ENCODE data around the gene SPRED2. TPM values are rescaled to one million over a fixed set of nuclear protein-coding genes. Genes with fewer than 3 reads are reported as not detected.
"Not testable (repeated sequence)": the region's sequence is repeated elsewhere in the genome, so short reads cannot be mapped to it uniquely, and the experiment has no call there.

Gene SPRED2
- total RNA-seq, 1 donor, result 5.4 TPM

- DNase-seq (ENCODE audit: low read depth in 2 of 3, low spot score in 2 of 3), result peak in 1 of 3 donors; percentile 48
Observed at GRCh38 chr2:65349863-65350262, 82.5 kb downstream of the SPRED2 start.

GRCh38 chr2:65347913-65348312, 84.5 kb downstream of the SPRED2 start:
- no peak for DNase-seq (ENCODE audit: low read depth in 2 of 3, low spot score in 2 of 3)

- DNase-seq (ENCODE audit: low read depth in 2 of 3, low spot score in 2 of 3), result no peak
Observed at GRCh38 chr2:65345631-65346030, 86.8 kb downstream of the SPRED2 start.

GRCh38 chr2:65344689-65345088, 87.7 kb downstream of the SPRED2 start:
- DNase-seq (ENCODE audit: low read depth in 2 of 3, low spot score in 2 of 3), result no peak

GRCh38 chr2:65344182-65344581, 88.2 kb downstream of the SPRED2 start:
- no peak for DNase-seq (ENCODE audit: low read depth in 2 of 3, low spot score in 2 of 3)

GRCh38 chr2:65343386-65343785, 89.0 kb downstream of the SPRED2 start:
- no peak for DNase-seq (ENCODE audit: low read depth in 2 of 3, low spot score in 2 of 3)

- no peak for DNase-seq (ENCODE audit: low read depth in 2 of 3, low spot score in 2 of 3)
Observed at GRCh38 chr2:65340898-65341681, 91.3 kb downstream of the SPRED2 start.

GRCh38 chr2:65339648-65340047, 92.8 kb downstream of the SPRED2 start:
- no peak for DNase-seq (ENCODE audit: low read depth in 2 of 3, low spot score in 2 of 3)

- DNase-seq (ENCODE audit: low read depth in 2 of 3, low spot score in 2 of 3), result not testable (repeated sequence)
Observed at GRCh38 chr2:65338830-65339495, 93.4 kb downstream of the SPRED2 start.

GRCh38 chr2:65337915-65338314, 94.5 kb downstream of the SPRED2 start:
- not testable (repeated sequence) for DNase-seq (ENCODE audit: low read depth in 2 of 3, low spot score in 2 of 3)

GRCh38 chr2:65334714-65335113, 97.7 kb downstream of the SPRED2 start:
- DNase-seq (ENCODE audit: low read depth in 2 of 3, low spot score in 2 of 3), result no peak

- no peak for DNase-seq (ENCODE audit: low read depth in 2 of 3, low spot score in 2 of 3)
Observed at GRCh38 chr2:65331336-65332025, 100.9 kb downstream of the SPRED2 start.

GRCh38 chr2:65329525-65329924, 102.9 kb downstream of the SPRED2 start:
- no peak for DNase-seq (ENCODE audit: low read depth in 2 of 3, low spot score in 2 of 3)

GRCh38 chr2:65326276-65326675, 106.1 kb downstream of the SPRED2 start:
- no peak for DNase-seq (ENCODE audit: low read depth in 2 of 3, low spot score in 2 of 3)

GRCh38 chr2:65325066-65325465, 107.3 kb downstream of the SPRED2 start:
- DNase-seq (ENCODE audit: low read depth in 2 of 3, low spot score in 2 of 3), result no peak

- no peak for DNase-seq (ENCODE audit: low read depth in 2 of 3, low spot score in 2 of 3)
Observed at GRCh38 chr2:65320946-65321345, 111.5 kb downstream of the SPRED2 start.

GRCh38 chr2:65320042-65320725, 112.2 kb downstream of the SPRED2 start:
- no peak for DNase-seq (ENCODE audit: low read depth in 2 of 3, low spot score in 2 of 3)

- DNase-seq (ENCODE audit: low read depth in 2 of 3, low spot score in 2 of 3), result no peak
Observed at GRCh38 chr2:65319674-65320041, 112.7 kb downstream of the SPRED2 start.

GRCh38 chr2:65319072-65319673, 113.2 kb downstream of the SPRED2 start:
- DNase-seq (ENCODE audit: low read depth in 2 of 3, low spot score in 2 of 3), result no peak

GRCh38 chr2:65317841-65318240, 114.6 kb downstream of the SPRED2 start:
- no peak for DNase-seq (ENCODE audit: low read depth in 2 of 3, low spot score in 2 of 3)

- DNase-seq (ENCODE audit: low read depth in 2 of 3, low spot score in 2 of 3), result not testable (repeated sequence)
Observed at GRCh38 chr2:65317351-65317750, 115.0 kb downstream of the SPRED2 start.
